WTC11 (cell line): ENCODE data around the gene E2F2. TPM values are rescaled to one million over a fixed set of nuclear protein-coding genes. Genes with fewer than 3 reads are reported as not detected.

Source experiments
- ATAC-seq: fragments of 200-7000 bp; cut with Tn5 transposase; 2 replicates; pipeline ENCODE4 v1.10.0; 2021; ENCODE audit warnings: mild to moderate bottlenecking, moderate library complexity
- CTCF ChIA-PET: fragments of 300-600 bp; sonication (Branson Sonifier 250); formaldehyde crosslinking; loops from one replicate; lab custom pipeline; 2021; ENCODE audit warnings: antibody characterized with exemption; lab: Charles Lee
- POLR2A ChIA-PET: fragments of 350-600 bp; sonication (Branson Sonifier 250); formaldehyde crosslinking; loops from one replicate; lab custom pipeline; 2021; ENCODE audit warnings: antibody characterized with exemption; lab: Charles Lee
- DNase-seq: peaks from one replicate; pipeline ENCODE4 v3.0.0; 2021; ENCODE audit warnings: low spot score
- H3K27ac Mint-ChIP-seq: 2 replicates; pipeline ENCODE4 v1.8.0; 2021; ENCODE audit warnings: mixed read lengths
- H3K27me3 Mint-ChIP-seq: 2 replicates; pipeline ENCODE4 v1.8.0; 2021; ENCODE audit warnings: low read depth, mild to moderate bottlenecking, moderate library complexity, mixed read lengths
- H3K36me3 Mint-ChIP-seq: 2 replicates; pipeline ENCODE4 v1.8.0; 2021; ENCODE audit warnings: mixed read lengths
- H3K4me1 Mint-ChIP-seq: 2 replicates; pipeline ENCODE4 v1.8.0; 2022; ENCODE audit warnings: mixed read lengths
- H3K4me3 Mint-ChIP-seq: 2 replicates; pipeline ENCODE4 v1.8.0; 2021; ENCODE audit warnings: mild to moderate bottlenecking, moderate library complexity, mixed read lengths
- H3K9me3 Mint-ChIP-seq: 2 replicates; pipeline ENCODE4 v1.8.0; 2021; ENCODE audit warnings: mixed read lengths
- ETV6 ChIP-seq: sonication (generic); formaldehyde crosslinking; IDR thresholded peaks from 2 replicates; pipeline ENCODE4 v1.8.1; 2022; ENCODE audit warnings: mild to moderate bottlenecking, missing genetic modification reagents
- FOXJ3 ChIP-seq: sonication (generic); formaldehyde crosslinking; IDR thresholded peaks from 2 replicates; pipeline ENCODE4 v1.9.0; 2021; ENCODE audit warnings: missing genetic modification reagents, mild to moderate bottlenecking, borderline replicate concordance
- FOXK1 ChIP-seq: sonication (generic); formaldehyde crosslinking; IDR thresholded peaks from 2 replicates; pipeline ENCODE4 v1.8.0; 2022; ENCODE audit warnings: mild to moderate bottlenecking, moderate library complexity, missing genetic modification reagents
- GRHL2 ChIP-seq: fragments of 250-450 bp; sonication (Bioruptor Pico); IDR thresholded peaks from 2 replicates; pipeline ENCODE4 v1.8.0; 2022; ENCODE audit warnings: mild to moderate bottlenecking, moderate library complexity; ENCODE audit not compliant: insufficient replicate concordance, severe bottlenecking
- GTF2I ChIP-seq: fragments of 250-450 bp; sonication (Bioruptor Pico); conservative IDR thresholded peaks from 2 replicates; pipeline ENCODE4 v1.4.0; 2021; ENCODE audit warnings: mild to moderate bottlenecking
- HMGXB4 ChIP-seq: sonication (generic); formaldehyde crosslinking; IDR thresholded peaks from 2 replicates; pipeline ENCODE4 v1.8.1; 2023; ENCODE audit warnings: mild to moderate bottlenecking, moderate library complexity, missing genetic modification reagents
- MYBL2 ChIP-seq: sonication (generic); formaldehyde crosslinking; IDR thresholded peaks from 2 replicates; pipeline ENCODE4 v1.8.1; 2023; ENCODE audit warnings: mild to moderate bottlenecking, moderate library complexity, missing genetic modification reagents
- NFYB ChIP-seq: sonication (generic); formaldehyde crosslinking; conservative IDR thresholded peaks from 2 replicates; pipeline ENCODE4 v1.8.0; 2022; ENCODE audit warnings: low read depth, missing genetic modification reagents
- TCF7 ChIP-seq: sonication (generic); formaldehyde crosslinking; IDR thresholded peaks from 2 replicates; pipeline ENCODE4 v1.8.0; 2022; ENCODE audit warnings: mild to moderate bottlenecking, low read depth, missing genetic modification reagents, moderate library complexity
- TEAD1 ChIP-seq: sonication (generic); formaldehyde crosslinking; IDR thresholded peaks from 2 replicates; pipeline ENCODE4 v1.8.0; 2022; ENCODE audit warnings: mild to moderate bottlenecking, missing genetic modification reagents
- TEAD4 ChIP-seq: sonication (generic); formaldehyde crosslinking; IDR thresholded peaks from 2 replicates; pipeline ENCODE4 v1.8.0; 2022; ENCODE audit warnings: mild to moderate bottlenecking, missing genetic modification reagents
- ZNF396 ChIP-seq: fragments of 250-450 bp; sonication (Bioruptor Pico); IDR thresholded peaks from 2 replicates; pipeline ENCODE4 v1.8.0; 2021; ENCODE audit warnings: mild to moderate bottlenecking, moderate library complexity, borderline replicate concordance
- total RNA-seq: library from RNA; stranded (reverse); gene quantifications from 3 replicates; pipeline ENCODE4 v1.2.3, GENCODE V29; 2021
- TF ChIP-seq, protein P1 (sequence below): sonication (generic); formaldehyde crosslinking; IDR thresholded peaks from 2 replicates; pipeline ENCODE4 v1.8.0; 2023; ENCODE audit warnings: missing genetic modification reagents, mild to moderate bottlenecking, borderline replicate concordance
- TF ChIP-seq, protein P2 (sequence below): sonication (generic); formaldehyde crosslinking; IDR thresholded peaks from 2 replicates; pipeline ENCODE4 v1.8.1; 2022; ENCODE audit warnings: mild to moderate bottlenecking, missing genetic modification reagents, moderate library complexity, borderline replicate concordance
- TF ChIP-seq, protein P3 (sequence below): sonication (generic); formaldehyde crosslinking; IDR thresholded peaks from 2 replicates; pipeline ENCODE4 v1.8.1; 2022; ENCODE audit warnings: low read depth, mild to moderate bottlenecking, moderate library complexity, missing genetic modification reagents, borderline replicate concordance

The E2F2 gene
- total RNA-seq, 1 experiment from 2014 or later: 5.6 TPM

DNA sequence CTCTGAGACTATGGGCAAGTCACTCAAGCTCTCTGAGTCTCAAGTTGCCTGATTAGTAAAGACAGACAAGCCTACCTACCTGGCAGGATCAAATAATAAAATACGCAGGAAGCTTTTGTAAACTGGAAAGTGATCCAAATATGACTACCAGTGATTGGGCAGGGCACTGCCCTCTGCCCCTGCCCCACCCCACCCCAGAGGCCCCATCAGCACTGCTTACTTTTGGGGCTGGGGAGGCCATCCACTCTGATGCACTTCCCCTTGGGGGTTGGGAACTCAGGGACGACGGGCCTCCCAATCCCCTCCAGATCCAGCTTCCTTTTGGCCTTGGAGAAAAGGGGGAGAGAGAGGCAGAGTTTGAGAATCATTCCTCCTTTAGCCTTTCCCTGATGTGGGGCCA, 6.9 kb downstream of the E2F2 start:
- H3K27ac Mint-ChIP-seq: no peak overlapping the region
- no peaks in the 10 kb centered on the region for H3K9me3 Mint-ChIP-seq
- H3K4me3 Mint-ChIP-seq: no peak overlapping the region
- DNase-seq (no peak), ATAC-seq (no peak)
- TF ChIP-seq, protein P1, sequence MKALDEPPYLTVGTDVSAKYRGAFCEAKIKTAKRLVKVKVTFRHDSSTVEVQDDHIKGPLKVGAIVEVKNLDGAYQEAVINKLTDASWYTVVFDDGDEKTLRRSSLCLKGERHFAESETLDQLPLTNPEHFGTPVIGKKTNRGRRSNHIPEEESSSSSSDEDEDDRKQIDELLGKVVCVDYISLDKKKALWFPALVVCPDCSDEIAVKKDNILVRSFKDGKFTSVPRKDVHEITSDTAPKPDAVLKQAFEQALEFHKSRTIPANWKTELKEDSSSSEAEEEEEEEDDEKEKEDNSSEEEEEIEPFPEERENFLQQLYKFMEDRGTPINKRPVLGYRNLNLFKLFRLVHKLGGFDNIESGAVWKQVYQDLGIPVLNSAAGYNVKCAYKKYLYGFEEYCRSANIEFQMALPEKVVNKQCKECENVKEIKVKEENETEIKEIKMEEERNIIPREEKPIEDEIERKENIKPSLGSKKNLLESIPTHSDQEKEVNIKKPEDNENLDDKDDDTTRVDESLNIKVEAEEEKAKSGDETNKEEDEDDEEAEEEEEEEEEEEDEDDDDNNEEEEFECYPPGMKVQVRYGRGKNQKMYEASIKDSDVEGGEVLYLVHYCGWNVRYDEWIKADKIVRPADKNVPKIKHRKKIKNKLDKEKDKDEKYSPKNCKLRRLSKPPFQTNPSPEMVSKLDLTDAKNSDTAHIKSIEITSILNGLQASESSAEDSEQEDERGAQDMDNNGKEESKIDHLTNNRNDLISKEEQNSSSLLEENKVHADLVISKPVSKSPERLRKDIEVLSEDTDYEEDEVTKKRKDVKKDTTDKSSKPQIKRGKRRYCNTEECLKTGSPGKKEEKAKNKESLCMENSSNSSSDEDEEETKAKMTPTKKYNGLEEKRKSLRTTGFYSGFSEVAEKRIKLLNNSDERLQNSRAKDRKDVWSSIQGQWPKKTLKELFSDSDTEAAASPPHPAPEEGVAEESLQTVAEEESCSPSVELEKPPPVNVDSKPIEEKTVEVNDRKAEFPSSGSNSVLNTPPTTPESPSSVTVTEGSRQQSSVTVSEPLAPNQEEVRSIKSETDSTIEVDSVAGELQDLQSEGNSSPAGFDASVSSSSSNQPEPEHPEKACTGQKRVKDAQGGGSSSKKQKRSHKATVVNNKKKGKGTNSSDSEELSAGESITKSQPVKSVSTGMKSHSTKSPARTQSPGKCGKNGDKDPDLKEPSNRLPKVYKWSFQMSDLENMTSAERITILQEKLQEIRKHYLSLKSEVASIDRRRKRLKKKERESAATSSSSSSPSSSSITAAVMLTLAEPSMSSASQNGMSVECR (CRISPR knock-in tag): no peak
- TF ChIP-seq ZNF396 (CRISPR knock-in tag): no peak
- TF ChIP-seq NFYB (CRISPR knock-in tag): no peak
- no peak for TF ChIP-seq GTF2I
- no peak for TF ChIP-seq ETV6 (CRISPR knock-in tag)
- TF ChIP-seq, protein P2, sequence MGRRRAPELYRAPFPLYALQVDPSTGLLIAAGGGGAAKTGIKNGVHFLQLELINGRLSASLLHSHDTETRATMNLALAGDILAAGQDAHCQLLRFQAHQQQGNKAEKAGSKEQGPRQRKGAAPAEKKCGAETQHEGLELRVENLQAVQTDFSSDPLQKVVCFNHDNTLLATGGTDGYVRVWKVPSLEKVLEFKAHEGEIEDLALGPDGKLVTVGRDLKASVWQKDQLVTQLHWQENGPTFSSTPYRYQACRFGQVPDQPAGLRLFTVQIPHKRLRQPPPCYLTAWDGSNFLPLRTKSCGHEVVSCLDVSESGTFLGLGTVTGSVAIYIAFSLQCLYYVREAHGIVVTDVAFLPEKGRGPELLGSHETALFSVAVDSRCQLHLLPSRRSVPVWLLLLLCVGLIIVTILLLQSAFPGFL (CRISPR knock-in tag): no peak
- no peak for TF ChIP-seq GRHL2 (CRISPR knock-in tag)
- no peak for TF ChIP-seq HMGXB4 (CRISPR knock-in tag)
- TF ChIP-seq, protein P3, sequence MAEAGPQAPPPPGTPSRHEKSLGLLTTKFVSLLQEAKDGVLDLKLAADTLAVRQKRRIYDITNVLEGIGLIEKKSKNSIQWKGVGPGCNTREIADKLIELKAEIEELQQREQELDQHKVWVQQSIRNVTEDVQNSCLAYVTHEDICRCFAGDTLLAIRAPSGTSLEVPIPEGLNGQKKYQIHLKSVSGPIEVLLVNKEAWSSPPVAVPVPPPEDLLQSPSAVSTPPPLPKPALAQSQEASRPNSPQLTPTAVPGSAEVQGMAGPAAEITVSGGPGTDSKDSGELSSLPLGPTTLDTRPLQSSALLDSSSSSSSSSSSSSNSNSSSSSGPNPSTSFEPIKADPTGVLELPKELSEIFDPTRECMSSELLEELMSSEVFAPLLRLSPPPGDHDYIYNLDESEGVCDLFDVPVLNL: no peak
- no peak for TF ChIP-seq MYBL2 (CRISPR knock-in tag)
- TF ChIP-seq TCF7: no peak
- no peak for TF ChIP-seq TEAD4
- no peak for TF ChIP-seq TEAD1 (CRISPR knock-in tag)
- ChIA-PET POLR2A (no interaction called here), CTCF (interaction anchor here (1.3 to 8.0 kb wide), 4 partner anchors 16 to 248 kb away, joined by 3 to 101 read pairs (median 12); no protein-coding TSS in a partner anchor)
- peaks cover 15% of the 10 kb centered on the region for H3K4me1 Mint-ChIP-seq
- H3K27me3 Mint-ChIP-seq: peaks cover 8% of the 10 kb centered on the region
- H3K36me3 Mint-ChIP-seq: peaks cover 7% of the 10 kb centered on the region

- DNase-seq (no peak), ATAC-seq (no peak)
- peaks cover 15% of the 10 kb centered on the region for H3K4me1 Mint-ChIP-seq
- no peak overlapping the region for H3K27ac Mint-ChIP-seq
- no peak overlapping the region for H3K4me3 Mint-ChIP-seq
- H3K36me3 Mint-ChIP-seq: peaks cover 14% of the 10 kb centered on the region
- TF ChIP-seq FOXJ3 (CRISPR knock-in tag): no peak
- TF ChIP-seq FOXK1 (CRISPR knock-in tag): no peak
- CTCF ChIA-PET: interaction anchor here (2.5 to 8.0 kb wide), 2 partner anchors 17 to 24 kb away, joined by 8 to 101 read pairs; no protein-coding TSS in a partner anchor
- H3K9me3 Mint-ChIP-seq: no peaks in the 10 kb centered on the region
- POLR2A ChIA-PET: no interaction called here
- H3K27me3 Mint-ChIP-seq: no peaks in the 10 kb centered on the region
These were observed 8.6 kb downstream of the E2F2 start for GRCh38 chr1:23522244-23522982.
